ENCODE measurements around the gene SPATC1L.

The SPATC1L gene

DNA sequence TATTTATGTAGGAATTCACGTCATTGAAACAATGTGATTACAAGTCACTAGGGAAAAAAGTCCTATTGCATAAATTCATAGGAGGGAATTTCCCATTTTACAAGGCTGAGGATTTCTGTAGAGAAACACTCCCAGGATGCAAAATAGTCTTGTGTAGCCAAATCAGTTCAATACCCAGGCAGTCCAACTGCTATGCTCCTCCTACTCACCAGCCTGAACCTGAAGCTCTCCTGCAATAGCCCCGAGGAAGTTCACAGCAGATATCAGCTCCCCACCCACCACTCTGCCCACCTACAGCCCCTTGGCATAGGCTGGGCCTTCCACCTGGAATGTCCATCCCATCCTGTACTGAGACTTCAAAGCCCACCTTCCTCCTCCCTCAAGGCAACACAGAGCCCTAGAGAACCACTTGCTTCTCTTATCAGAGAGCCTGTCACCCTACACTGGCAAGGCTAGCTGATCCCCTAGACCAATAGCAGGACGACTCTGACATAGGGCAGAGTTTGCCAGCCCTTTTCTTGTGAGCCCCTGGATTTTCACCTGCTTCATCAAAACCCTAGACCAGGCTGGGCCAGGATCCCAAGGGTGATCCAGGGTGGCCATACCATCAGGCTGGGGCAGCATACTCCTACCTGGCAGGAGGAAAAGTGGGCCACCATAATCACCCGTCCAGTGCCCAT, 42.8 kb upstream of the SPATC1L start (continued):
- TF ChIP-seq, protein P1, sequence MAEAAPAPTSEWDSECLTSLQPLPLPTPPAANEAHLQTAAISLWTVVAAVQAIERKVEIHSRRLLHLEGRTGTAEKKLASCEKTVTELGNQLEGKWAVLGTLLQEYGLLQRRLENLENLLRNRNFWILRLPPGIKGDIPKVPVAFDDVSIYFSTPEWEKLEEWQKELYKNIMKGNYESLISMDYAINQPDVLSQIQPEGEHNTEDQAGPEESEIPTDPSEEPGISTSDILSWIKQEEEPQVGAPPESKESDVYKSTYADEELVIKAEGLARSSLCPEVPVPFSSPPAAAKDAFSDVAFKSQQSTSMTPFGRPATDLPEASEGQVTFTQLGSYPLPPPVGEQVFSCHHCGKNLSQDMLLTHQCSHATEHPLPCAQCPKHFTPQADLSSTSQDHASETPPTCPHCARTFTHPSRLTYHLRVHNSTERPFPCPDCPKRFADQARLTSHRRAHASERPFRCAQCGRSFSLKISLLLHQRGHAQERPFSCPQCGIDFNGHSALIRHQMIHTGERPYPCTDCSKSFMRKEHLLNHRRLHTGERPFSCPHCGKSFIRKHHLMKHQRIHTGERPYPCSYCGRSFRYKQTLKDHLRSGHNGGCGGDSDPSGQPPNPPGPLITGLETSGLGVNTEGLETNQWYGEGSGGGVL (tag by site-specific recombination; IDR thresholded peaks at IDR 0.05), result no peak
- TF ChIP-seq KLF1 (tag by site-specific recombination; IDR thresholded peaks at IDR 0.05), result no peak
- TF ChIP-seq ZNF112 (tag by site-specific recombination; IDR thresholded peaks at IDR 0.05), result no peak
- TF ChIP-seq ZNF302 (tag by site-specific recombination; IDR thresholded peaks at IDR 0.05; ENCODE audit: low read depth), result no peak
- TF ChIP-seq ZBTB7A (tag by site-specific recombination; IDR thresholded peaks at IDR 0.05; ENCODE audit: low read depth), result no peak
- peak; percentile 94 for TF ChIP-seq ZFHX2 (tag by site-specific recombination; conservative IDR thresholded peaks at IDR 0.05)
- peak; percentile 50 for TF ChIP-seq ZBTB8A (tag by site-specific recombination; IDR thresholded peaks at IDR 0.05)
- TF ChIP-seq HOXA7 (CRISPR knock-in tag; IDR thresholded peaks at IDR 0.05; ENCODE audit: borderline replicate concordance), result no peak
- 0 out of 2 replicates have a peak, but pooled peaks have one; percentile 20 for TF ChIP-seq ZNF423 (tag by site-specific recombination; IDR thresholded peaks at IDR 0.05)
- TF ChIP-seq ZSCAN4 (tag by site-specific recombination; IDR thresholded peaks at IDR 0.05), result no peak
- no peak for TF ChIP-seq ZNF530 (tag by site-specific recombination; IDR thresholded peaks at IDR 0.05; ENCODE audit: low read depth)
- TF ChIP-seq BCL11B (tag by site-specific recombination; IDR thresholded peaks at IDR 0.05; ENCODE audit: low read depth), result no peak
- no peak for TF ChIP-seq ZNF776 (tag by site-specific recombination; IDR thresholded peaks at IDR 0.05; ENCODE audit: borderline replicate concordance)
- peak; percentile 97 for TF ChIP-seq EGR2 (tag by site-specific recombination; IDR thresholded peaks at IDR 0.05; ENCODE audit: low read depth)
- TF ChIP-seq ZNF624 (tag by site-specific recombination; IDR thresholded peaks at IDR 0.05), result no peak
- TF ChIP-seq ZNF169 (tag by site-specific recombination; IDR thresholded peaks at IDR 0.05), result no peak
- TF ChIP-seq SP2 (tag by site-specific recombination; IDR thresholded peaks at IDR 0.05), result peak; percentile 64
- no peak for TF ChIP-seq ZEB2 (tag by site-specific recombination; IDR thresholded peaks at IDR 0.05)
- no peak for TF ChIP-seq ZNF155 (tag by site-specific recombination; IDR thresholded peaks at IDR 0.05)
- no peak for TF ChIP-seq ZNF19 (tag by site-specific recombination; IDR thresholded peaks at IDR 0.05; ENCODE audit: low read depth)
- TF ChIP-seq ZIC2 (tag by site-specific recombination; IDR thresholded peaks at IDR 0.05), result no peak
- no peak for TF ChIP-seq ZNF114 (tag by site-specific recombination; IDR thresholded peaks at IDR 0.05)
- TF ChIP-seq ZSCAN23 (tag by site-specific recombination; IDR thresholded peaks at IDR 0.05), result no peak
- no peak for TF ChIP-seq IKZF3 (tag by site-specific recombination; IDR thresholded peaks at IDR 0.05)
- TF ChIP-seq, protein P2, sequence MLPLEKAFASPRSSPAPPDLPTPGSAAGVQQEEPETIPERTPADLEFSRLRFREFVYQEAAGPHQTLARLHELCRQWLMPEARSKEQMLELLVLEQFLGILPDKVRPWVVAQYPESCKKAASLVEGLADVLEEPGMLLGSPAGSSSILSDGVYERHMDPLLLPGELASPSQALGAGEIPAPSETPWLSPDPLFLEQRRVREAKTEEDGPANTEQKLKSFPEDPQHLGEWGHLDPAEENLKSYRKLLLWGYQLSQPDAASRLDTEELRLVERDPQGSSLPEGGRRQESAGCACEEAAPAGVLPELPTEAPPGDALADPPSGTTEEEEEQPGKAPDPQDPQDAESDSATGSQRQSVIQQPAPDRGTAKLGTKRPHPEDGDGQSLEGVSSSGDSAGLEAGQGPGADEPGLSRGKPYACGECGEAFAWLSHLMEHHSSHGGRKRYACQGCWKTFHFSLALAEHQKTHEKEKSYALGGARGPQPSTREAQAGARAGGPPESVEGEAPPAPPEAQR (tag by site-specific recombination; IDR thresholded peaks at IDR 0.05), result no peak
- TF ChIP-seq, protein P3, sequence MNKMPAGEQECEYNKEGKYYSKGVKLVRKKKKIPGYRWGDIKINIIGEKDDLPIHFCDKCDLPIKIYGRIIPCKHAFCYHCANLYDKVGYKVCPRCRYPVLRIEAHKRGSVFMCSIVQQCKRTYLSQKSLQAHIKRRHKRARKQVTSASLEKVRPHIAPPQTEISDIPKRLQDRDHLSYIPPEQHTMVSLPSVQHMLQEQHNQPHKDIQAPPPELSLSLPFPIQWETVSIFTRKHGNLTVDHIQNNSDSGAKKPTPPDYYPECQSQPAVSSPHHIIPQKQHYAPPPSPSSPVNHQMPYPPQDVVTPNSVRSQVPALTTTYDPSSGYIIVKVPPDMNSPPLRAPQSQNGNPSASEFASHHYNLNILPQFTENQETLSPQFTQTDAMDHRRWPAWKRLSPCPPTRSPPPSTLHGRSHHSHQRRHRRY (tag by site-specific recombination; IDR thresholded peaks at IDR 0.05), result no peak
- TF ChIP-seq KLF17 (tag by site-specific recombination; IDR thresholded peaks at IDR 0.05), result no peak
- no peak for TF ChIP-seq ATF2 (tag by site-specific recombination; IDR thresholded peaks at IDR 0.05; ENCODE audit: low read depth)
- TF ChIP-seq ZNF555 (tag by site-specific recombination; conservative IDR thresholded peaks at IDR 0.05), result no peak
- TF ChIP-seq YY1 (tag by site-specific recombination; IDR thresholded peaks at IDR 0.05), result no peak
- TF ChIP-seq, protein P4, sequence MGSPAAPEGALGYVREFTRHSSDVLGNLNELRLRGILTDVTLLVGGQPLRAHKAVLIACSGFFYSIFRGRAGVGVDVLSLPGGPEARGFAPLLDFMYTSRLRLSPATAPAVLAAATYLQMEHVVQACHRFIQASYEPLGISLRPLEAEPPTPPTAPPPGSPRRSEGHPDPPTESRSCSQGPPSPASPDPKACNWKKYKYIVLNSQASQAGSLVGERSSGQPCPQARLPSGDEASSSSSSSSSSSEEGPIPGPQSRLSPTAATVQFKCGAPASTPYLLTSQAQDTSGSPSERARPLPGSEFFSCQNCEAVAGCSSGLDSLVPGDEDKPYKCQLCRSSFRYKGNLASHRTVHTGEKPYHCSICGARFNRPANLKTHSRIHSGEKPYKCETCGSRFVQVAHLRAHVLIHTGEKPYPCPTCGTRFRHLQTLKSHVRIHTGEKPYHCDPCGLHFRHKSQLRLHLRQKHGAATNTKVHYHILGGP (tag by site-specific recombination; IDR thresholded peaks at IDR 0.05), result no peak

All from HEK293 (cell line).